Skeletal muscle tissue (tissue), 4 donors: ENCODE data around the gene FAM118B. TPM values are rescaled to one million over a fixed set of nuclear protein-coding genes. Genes with fewer than 3 reads are reported as not detected.
A peak's percentile ranks its signal among the peaks of the same experiment; 100 is the strongest.

ENCODE experiments used
- H3K27ac ChIP-seq: one replicate; pipeline ENCODE4 v1.7.0; 2013; ENCODE audit warnings: mild to moderate bottlenecking, low read depth, low read length, inconsistent platforms
- H3K27me3 ChIP-seq, 3 donors: one replicate each; pipeline ENCODE4 v1.7.0; 2013; ENCODE audit warnings: low read length in 3 of 3; ENCODE audit not compliant: control insufficient read depth in 3 of 3, insufficient read depth in 3 of 3
- H3K36me3 ChIP-seq, 3 donors: one replicate each; pipeline ENCODE4 v1.7.0; 2013; ENCODE audit warnings: low read length in 3 of 3; ENCODE audit not compliant: control insufficient read depth in 3 of 3, insufficient read depth in 3 of 3
- H3K4me1 ChIP-seq, 3 donors: one replicate each; pipeline ENCODE4 v1.7.0; 2013; ENCODE audit warnings: low read length in 3 of 3, mild to moderate bottlenecking in 3 of 3; ENCODE audit not compliant: control insufficient read depth in 3 of 3, insufficient read depth in 3 of 3
- H3K4me3 ChIP-seq, 3 donors: one replicate each; pipeline ENCODE4 v1.7.0; 2013; ENCODE audit warnings: low read length in 3 of 3
- H3K9ac ChIP-seq, 3 donors: one replicate each; pipeline ENCODE4 v1.7.0; 2013; ENCODE audit warnings: low read length in 3 of 3, mild to moderate bottlenecking in 3 of 3, moderate library complexity in 2 of 3, low read depth in 1 of 3
- H3K9me3 ChIP-seq, 3 donors: one replicate each; pipeline ENCODE4 v1.7.0; 2013; ENCODE audit warnings: low read length in 3 of 3; ENCODE audit not compliant: control insufficient read depth in 3 of 3
- total RNA-seq: library from RNA; depleted of rRNA; stranded (reverse); fragments of >200 nt; gene quantifications from one replicate; pipeline ENCODE4 v1.2.3, GENCODE V29; 2014
- donor health status: Osteomylitis.

The FAM118B gene
- total RNA-seq, 1 donor from 2014 or later = 14.1 TPM

DNA sequence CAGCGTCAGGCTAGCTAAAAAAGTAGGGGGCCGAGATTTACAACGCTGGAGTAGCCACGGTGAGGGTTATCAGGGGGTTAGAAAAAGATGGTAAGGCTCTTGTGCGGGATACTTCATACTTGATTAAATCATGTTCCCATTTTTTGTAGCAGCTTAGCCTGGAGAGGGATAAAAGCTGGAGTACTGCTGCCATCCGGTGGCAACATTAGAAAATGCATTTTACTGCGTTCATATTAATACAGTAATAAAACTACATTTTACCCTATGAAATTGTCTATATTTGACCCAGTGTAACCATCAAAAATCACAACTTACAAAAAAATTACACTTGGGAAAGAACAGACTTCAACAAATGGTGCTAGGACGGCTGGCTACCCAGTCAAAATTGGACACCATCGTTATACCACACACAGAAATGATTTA is 17.4 kb upstream of the FAM118B start:
- no peaks in the 10 kb centered on the region for H3K9me3 ChIP-seq
- no peak overlapping the region for H3K27ac ChIP-seq
- peaks cover 32 to 60% (median 44%) of the 10 kb centered on the region in 3 donors for H3K36me3 ChIP-seq
- H3K4me3 ChIP-seq = no peak overlapping the region
- H3K27me3 ChIP-seq = no peaks in the 10 kb centered on the region
- H3K9ac ChIP-seq = no peak overlapping the region
- H3K4me1 ChIP-seq = peaks cover 46 to 81% (median 56%) of the 10 kb centered on the region in 3 donors

DNA sequence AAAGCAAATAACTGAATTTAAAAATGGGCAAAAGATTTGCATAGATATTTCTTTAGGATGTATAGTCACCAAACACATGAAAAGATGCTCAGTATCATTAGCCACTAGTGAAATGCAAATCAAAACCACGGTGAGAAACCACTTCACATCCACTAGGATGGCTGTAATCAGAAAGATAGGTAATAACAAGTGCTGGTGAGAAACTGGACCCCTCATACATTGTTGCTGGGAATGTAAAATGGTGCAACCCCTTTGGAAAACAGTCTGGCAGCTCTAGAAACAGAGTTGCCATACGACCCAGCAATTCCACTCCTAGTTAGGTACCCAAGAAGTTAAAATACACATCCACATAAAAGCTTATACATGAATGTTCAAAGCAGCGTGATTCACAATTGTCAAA is 16.5 kb upstream of the FAM118B start:
- no peaks in the 10 kb centered on the region for H3K27me3 ChIP-seq
- no peaks in the 10 kb centered on the region for H3K9me3 ChIP-seq
- H3K36me3 ChIP-seq = peaks cover 38 to 61% (median 48%) of the 10 kb centered on the region in 3 donors
- H3K4me1 ChIP-seq = peaks cover 46 to 81% (median 60%) of the 10 kb centered on the region in 3 donors
- no peak overlapping the region for H3K4me3 ChIP-seq
- H3K9ac ChIP-seq = no peak overlapping the region
- peak overlapping the region; percentile 73 for H3K27ac ChIP-seq

DNA sequence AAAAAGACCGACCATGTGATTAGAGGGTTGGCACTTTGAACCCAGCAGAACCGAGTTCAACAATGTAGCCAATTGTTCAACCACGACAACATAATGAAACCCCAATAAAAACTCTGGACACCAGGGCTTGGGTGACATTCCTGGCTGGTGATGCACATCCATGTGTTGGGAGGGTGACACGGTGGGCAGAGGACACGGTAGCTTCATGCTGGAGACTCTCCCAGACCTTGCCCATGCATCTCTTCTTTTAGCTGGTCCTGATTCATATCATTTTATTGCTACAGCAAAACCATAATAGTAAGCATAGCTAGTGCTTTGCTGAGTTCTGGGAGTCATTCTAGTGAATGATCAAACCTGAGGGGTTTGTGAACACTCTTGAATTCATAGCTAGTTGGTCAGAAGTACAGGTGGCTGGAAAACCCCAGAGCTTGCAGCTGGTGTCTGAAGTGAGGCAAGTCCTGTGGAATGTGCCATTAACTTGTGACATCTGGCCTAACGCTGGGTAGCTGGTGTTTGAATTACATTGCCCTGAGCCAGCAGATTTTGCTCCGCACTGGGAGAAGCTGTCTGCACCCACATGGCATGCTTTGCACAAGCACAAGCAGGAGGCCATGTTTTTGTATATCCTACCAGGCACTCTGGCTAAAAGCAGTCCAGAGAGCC is 14.2 kb upstream of the FAM118B start:
- Histone ChIP-seq H3K4me1 (peaks cover 53 to 86% (median 71%) of the 10 kb centered on the region in 3 donors), H3K27me3 (no peaks in the 10 kb centered on the region), H3K27ac (peak overlapping the region; percentile 73)

DNA sequence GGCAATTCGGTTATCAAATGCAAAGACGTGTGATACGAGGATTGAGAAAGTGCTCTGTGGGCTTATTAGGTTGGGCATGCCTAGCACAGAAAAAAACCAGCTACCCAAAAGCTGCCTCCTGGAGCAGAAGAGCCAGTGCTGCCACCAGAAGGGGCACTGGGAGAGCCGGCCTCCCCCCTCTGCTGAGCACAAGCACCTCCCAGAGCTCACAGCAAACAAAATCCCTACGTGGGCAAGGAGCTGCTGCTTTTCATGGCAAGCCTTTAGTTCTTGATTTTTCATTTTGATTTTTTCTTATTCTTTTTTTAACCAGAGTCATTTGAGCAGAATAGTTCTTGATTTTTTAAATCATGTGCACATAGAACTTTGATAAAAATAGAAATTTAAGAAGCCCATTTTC is 12.9 kb upstream of the FAM118B start:
- peaks cover 62 to 85% (median 76%) of the 10 kb centered on the region in 3 donors for H3K4me1 ChIP-seq
- no peak overlapping the region for H3K4me3 ChIP-seq
- peak overlapping the region; percentile 73 for H3K27ac ChIP-seq
- H3K36me3 ChIP-seq = peaks cover 35 to 57% (median 50%) of the 10 kb centered on the region in 3 donors
- H3K27me3 ChIP-seq = no peaks in the 10 kb centered on the region
- H3K9ac ChIP-seq = peak overlapping the region in 1 of 3 donors; percentile 27
- H3K9me3 ChIP-seq = no peaks in the 10 kb centered on the region

More for the DNA sequence above, 14.2 kb upstream of the FAM118B start:
- no peak overlapping the region for H3K9ac ChIP-seq
- no peaks in the 10 kb centered on the region for H3K9me3 ChIP-seq
- peaks cover 39 to 57% (median 56%) of the 10 kb centered on the region in 3 donors for H3K36me3 ChIP-seq
- no peak overlapping the region for H3K4me3 ChIP-seq

DNA sequence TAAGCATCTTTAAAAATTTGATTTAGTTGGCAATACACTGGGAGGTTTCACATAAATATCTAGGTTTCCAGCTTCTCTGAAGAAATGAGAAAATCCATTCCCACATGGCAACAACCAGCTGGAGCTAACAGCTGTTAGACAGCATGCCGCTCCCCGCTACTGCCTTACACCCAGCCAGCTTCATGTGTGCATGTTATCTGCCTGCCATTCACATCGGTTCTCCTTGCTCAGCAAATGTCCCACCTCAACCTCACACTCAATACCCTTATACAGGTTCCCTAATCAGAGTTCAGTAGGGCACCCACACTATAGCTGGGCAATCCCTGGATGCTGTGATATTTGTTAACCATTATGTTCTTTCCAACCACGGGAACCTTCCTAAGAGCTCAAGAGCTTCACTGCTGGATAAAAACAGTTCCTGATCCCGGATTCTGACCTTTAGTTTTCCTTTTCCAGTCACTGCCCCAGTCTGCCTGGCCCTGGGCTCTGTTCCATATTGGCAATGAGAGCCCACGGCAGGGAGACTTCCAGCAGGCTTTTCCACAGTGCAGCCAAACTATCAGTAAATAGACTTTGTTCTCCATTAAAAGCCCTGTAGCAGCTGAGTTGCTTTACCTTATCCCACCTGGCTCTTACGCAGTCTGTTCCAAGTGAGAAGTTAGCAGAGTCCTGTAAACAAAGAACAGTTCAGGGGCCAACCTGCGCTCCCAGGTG is 8.8 kb upstream of the FAM118B start:
- H3K36me3 ChIP-seq = peaks cover 39 to 70% (median 65%) of the 10 kb centered on the region in 3 donors
- peaks cover 42 to 76% (median 55%) of the 10 kb centered on the region in 3 donors for H3K4me1 ChIP-seq
- no peaks in the 10 kb centered on the region for H3K9me3 ChIP-seq
- H3K4me3 ChIP-seq = peak overlapping the region; percentile 6 to 33 (median 25)
- H3K9ac ChIP-seq = peak overlapping the region; percentile 27 to 54 (median 32)
- H3K27ac ChIP-seq = peak overlapping the region; percentile 67
- H3K27me3 ChIP-seq = no peaks in the 10 kb centered on the region

DNA sequence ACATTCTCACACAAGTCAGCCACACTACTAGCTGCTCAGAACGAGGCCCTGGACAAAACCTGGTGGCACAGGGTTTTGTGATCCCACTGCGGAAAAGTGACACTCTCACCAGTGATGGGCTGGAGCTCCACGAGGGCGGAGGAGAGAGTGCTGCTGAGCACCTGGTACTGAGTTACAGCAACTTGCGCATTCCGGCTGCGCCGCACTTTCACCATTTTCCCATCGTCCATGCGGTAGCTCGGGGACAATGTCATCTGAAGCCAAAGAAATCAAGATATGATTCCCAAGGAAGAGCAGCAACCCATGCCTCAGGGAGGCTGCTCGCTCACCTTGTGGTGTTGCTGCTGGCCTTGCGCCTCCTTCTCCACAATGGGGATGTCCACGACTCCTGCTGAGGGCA is 6.2 kb upstream of the FAM118B start:
- peaks cover 45 to 74% (median 70%) of the 10 kb centered on the region in 3 donors for H3K36me3 ChIP-seq
- H3K9me3 ChIP-seq = no peaks in the 10 kb centered on the region
- H3K27me3 ChIP-seq = no peaks in the 10 kb centered on the region
- no peak overlapping the region for H3K9ac ChIP-seq
- no peak overlapping the region for H3K4me3 ChIP-seq
- H3K4me1 ChIP-seq = peaks cover 44 to 66% (median 53%) of the 10 kb centered on the region in 3 donors
- H3K27ac ChIP-seq = peak overlapping the region; percentile 67

DNA sequence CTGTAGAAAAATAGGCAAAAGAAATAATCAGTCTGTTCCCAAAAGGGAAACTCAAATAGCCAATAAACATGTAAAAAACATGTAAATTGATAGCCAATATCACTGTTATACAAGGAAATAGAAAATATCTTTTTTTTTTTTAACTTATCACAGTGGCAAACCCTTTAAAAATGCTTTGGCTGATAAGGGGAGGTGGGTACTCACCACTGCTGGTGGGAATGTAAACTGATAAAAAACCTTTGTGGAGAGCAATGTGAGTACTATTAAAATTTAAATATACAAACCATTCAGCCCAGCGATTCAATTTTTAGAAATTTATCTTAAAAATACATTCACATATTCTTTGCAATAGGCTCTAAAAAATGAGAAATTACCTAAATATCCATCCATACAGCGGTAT is 3.7 kb upstream of the FAM118B start:
- peak overlapping the region in 1 of 3 donors; percentile 35 for H3K9ac ChIP-seq
- no peaks in the 10 kb centered on the region for H3K9me3 ChIP-seq
- peak overlapping the region; percentile 85 for H3K27ac ChIP-seq
- no peak overlapping the region for H3K4me3 ChIP-seq
- H3K4me1 ChIP-seq = peaks cover 44 to 64% (median 45%) of the 10 kb centered on the region in 3 donors
- H3K27me3 ChIP-seq = no peaks in the 10 kb centered on the region
- peaks cover 39 to 58% (median 52%) of the 10 kb centered on the region in 3 donors for H3K36me3 ChIP-seq

DNA sequence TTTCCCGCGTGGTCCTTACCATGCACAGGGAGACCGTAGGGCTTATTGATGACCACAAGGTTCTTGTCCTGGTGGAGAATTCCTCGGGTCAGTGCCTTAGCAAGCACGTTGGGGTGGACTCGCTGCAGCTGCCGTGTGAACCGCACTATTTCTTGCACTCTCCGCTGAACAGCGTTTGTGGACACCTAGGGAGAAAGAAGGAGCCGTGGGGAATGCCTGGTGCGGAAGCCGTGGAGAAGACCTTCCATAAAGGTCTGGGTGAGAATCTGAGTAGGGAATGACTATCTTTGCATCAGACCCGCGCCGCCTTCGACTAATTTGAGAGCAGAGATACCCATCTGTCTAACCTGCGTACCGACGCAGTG is 729 bp upstream of the FAM118B start:
- no peaks in the 10 kb centered on the region for H3K9me3 ChIP-seq
- peaks cover 18 to 30% (median 23%) of the 10 kb centered on the region in 3 donors for H3K36me3 ChIP-seq
- H3K27me3 ChIP-seq = no peaks in the 10 kb centered on the region
- peak overlapping the region; percentile 85 for H3K27ac ChIP-seq
- peak overlapping the region; percentile 91 to 99 (median 98) for H3K4me3 ChIP-seq
- peaks cover 33 to 43% (median 40%) of the 10 kb centered on the region in 3 donors for H3K4me1 ChIP-seq
- peak overlapping the region; percentile 90 to 96 (median 94) for H3K9ac ChIP-seq

DNA sequence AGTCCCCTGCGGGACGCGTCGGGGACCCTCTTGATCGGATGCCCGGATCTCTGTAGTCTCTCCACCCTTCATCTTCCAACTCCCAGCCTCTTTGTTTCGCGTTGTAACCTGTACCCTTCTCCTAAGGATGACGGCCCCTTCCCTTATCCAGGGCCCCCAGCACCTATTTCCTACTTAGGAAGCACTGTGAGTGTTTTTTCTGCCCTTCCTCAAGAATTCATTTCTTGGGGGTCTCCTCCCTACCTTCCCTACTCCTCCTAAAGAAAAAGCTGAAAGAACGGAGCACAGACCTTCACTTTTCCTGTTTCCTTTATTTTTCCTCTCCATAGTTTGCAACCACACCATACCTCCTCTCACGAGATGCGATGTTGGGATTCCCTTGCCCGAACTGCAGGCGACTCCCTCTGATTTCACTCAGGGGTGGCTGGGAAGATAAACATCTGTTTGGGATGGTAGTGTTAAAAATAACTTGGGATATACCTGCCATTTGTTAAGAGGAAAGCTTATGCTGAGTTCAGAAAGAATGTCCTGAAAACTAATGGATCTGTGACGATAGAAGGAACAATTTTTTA is 593 bp downstream of the FAM118B start:
- H3K4me1 ChIP-seq = peaks cover 33 to 40% (median 40%) of the 10 kb centered on the region in 3 donors
- H3K36me3 ChIP-seq = peaks cover 18 to 24% (median 19%) of the 10 kb centered on the region in 3 donors
- H3K9me3 ChIP-seq = no peaks in the 10 kb centered on the region
- peak overlapping the region; percentile 88 to 96 (median 94) for H3K9ac ChIP-seq
- H3K4me3 ChIP-seq = peak overlapping the region; percentile 91 to 99 (median 98)
- H3K27me3 ChIP-seq = no peaks in the 10 kb centered on the region
- peak overlapping the region; percentile 85 for H3K27ac ChIP-seq
